ENCODE data around the gene TTYH3. TPM values are rescaled to one million over a fixed set of nuclear protein-coding genes. Genes with fewer than 3 reads are reported as not detected.

Gene TTYH3
- total and polyA plus RNA-seq, 2 of the 13 experiments (the other 11 are each of a cell fraction or from before 2014, with no cell fraction given), result 26.3 to 50.0 TPM

GRCh38 chr7:2663121-2663886 is 31.5 kb downstream of the TTYH3 start (continued):
- TF ChIP-seq, protein P1, sequence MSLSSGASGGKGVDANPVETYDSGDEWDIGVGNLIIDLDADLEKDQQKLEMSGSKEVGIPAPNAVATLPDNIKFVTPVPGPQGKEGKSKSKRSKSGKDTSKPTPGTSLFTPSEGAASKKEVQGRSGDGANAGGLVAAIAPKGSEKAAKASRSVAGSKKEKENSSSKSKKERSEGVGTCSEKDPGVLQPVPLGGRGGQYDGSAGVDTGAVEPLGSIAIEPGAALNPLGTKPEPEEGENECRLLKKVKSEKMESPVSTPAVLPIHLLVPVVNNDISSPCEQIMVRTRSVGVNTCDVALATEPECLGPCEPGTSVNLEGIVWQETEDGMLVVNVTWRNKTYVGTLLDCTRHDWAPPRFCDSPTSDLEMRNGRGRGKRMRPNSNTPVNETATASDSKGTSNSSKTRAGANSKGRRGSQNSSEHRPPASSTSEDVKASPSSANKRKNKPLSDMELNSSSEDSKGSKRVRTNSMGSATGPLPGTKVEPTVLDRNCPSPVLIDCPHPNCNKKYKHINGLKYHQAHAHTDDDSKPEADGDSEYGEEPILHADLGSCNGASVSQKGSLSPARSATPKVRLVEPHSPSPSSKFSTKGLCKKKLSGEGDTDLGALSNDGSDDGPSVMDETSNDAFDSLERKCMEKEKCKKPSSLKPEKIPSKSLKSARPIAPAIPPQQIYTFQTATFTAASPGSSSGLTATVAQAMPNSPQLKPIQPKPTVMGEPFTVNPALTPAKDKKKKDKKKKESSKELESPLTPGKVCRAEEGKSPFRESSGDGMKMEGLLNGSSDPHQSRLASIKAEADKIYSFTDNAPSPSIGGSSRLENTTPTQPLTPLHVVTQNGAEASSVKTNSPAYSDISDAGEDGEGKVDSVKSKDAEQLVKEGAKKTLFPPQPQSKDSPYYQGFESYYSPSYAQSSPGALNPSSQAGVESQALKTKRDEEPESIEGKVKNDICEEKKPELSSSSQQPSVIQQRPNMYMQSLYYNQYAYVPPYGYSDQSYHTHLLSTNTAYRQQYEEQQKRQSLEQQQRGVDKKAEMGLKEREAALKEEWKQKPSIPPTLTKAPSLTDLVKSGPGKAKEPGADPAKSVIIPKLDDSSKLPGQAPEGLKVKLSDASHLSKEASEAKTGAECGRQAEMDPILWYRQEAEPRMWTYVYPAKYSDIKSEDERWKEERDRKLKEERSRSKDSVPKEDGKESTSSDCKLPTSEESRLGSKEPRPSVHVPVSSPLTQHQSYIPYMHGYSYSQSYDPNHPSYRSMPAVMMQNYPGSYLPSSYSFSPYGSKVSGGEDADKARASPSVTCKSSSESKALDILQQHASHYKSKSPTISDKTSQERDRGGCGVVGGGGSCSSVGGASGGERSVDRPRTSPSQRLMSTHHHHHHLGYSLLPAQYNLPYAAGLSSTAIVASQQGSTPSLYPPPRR (CRISPR knock-in tag; IDR thresholded peaks at IDR 0.05; ENCODE audit: borderline replicate concordance), result peak; percentile 92
- TF ChIP-seq ZBTB49 (CRISPR knock-in tag; IDR thresholded peaks at IDR 0.05; ENCODE audit: borderline replicate concordance) (no peak), NONO (IDR thresholded peaks at IDR 0.05) (no peak), NONO (CRISPR knock-in tag; conservative IDR thresholded peaks at IDR 0.05) (peak; percentile 93), MTERF4 (CRISPR knock-in tag; IDR thresholded peaks at IDR 0.05) (peak; percentile 16), ZNF503 (CRISPR knock-in tag; IDR thresholded peaks at IDR 0.05) (peak; percentile 85), TOPORS (CRISPR knock-in tag; IDR thresholded peaks at IDR 0.05) (0 out of 2 replicates have a peak, but pooled peaks have one; percentile 22), POGZ (CRISPR knock-in tag; IDR thresholded peaks at IDR 0.05) (peak; percentile 59; the same call in 1 of the 2 replicates), REPIN1 (CRISPR knock-in tag; IDR thresholded peaks at IDR 0.05; ENCODE audit: borderline replicate concordance, low read depth) (peak; percentile 80; the same call in 1 of the 2 replicates), MEIS2 (CRISPR knock-in tag; IDR thresholded peaks at IDR 0.05) (peak; percentile 89), RFXANK (CRISPR knock-in tag; IDR thresholded peaks at IDR 0.05) (no peak), ZNF792 (CRISPR knock-in tag; IDR thresholded peaks at IDR 0.05) (peak; percentile 96), ZFP1 (CRISPR knock-in tag; IDR thresholded peaks at IDR 0.05) (no peak), PHF5A (CRISPR knock-in tag; IDR thresholded peaks at IDR 0.05; ENCODE audit: low read depth, unreplicated experiment) (peak; percentile 79), JUN (CRISPR knock-in tag; IDR thresholded peaks at IDR 0.05) (peak; percentile 88), KDM5A (IDR thresholded peaks at IDR 0.05; ENCODE audit: borderline replicate concordance, low read length) (no peak), KLF6 (CRISPR knock-in tag; IDR thresholded peaks at IDR 0.05) (peak; percentile 96)
- TF ChIP-seq, protein P2, sequence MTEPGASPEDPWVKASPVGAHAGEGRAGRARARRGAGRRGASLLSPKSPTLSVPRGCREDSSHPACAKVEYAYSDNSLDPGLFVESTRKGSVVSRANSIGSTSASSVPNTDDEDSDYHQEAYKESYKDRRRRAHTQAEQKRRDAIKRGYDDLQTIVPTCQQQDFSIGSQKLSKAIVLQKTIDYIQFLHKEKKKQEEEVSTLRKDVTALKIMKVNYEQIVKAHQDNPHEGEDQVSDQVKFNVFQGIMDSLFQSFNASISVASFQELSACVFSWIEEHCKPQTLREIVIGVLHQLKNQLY (CRISPR knock-in tag; IDR thresholded peaks at IDR 0.05), result peak; percentile 99

Data from HepG2 (cell line).